CD4-positive, alpha-beta T cell (primary cell): ENCODE data around the gene GLTP. TPM values are rescaled to one million over a fixed set of nuclear protein-coding genes. Genes with fewer than 3 reads are reported as not detected.

Source experiments
- ATAC-seq: fragments of 200-7000 bp; cut with Tn5 transposase; one replicate; pipeline ENCODE4 v1.10.0; 2022; ENCODE audit warnings: mild to moderate bottlenecking; ENCODE audit not compliant: poor library complexity
- CTCF ChIA-PET: fragments of 350-600 bp; sonication (Branson Sonifier 250); formaldehyde crosslinking; loops from one replicate; lab custom pipeline; 2021; ENCODE audit warnings: antibody characterized with exemption, inconsistent platforms; lab: Charles Lee
- POLR2A ChIA-PET: fragments of 350-600 bp; sonication (Branson Sonifier 250); formaldehyde crosslinking; loops from one replicate; lab custom pipeline; 2021; ENCODE audit warnings: antibody characterized with exemption, inconsistent platforms; lab: Charles Lee
- DNase-seq, 14 experiments: peaks; one replicate each; pipeline ENCODE4 v3.0.0-alpha.2; 2013 to 2020; ENCODE audit warnings: mixed read lengths in 2 of 14
- H3K27ac ChIP-seq, 2 donors: one replicate each; pipeline versions ENCODE4 v1.5.1 to v1.7.0; 2013; ENCODE audit warnings: low read length in 2 of 2, low read depth in 1 of 2, mild to moderate bottlenecking in 1 of 2
- H3K27me3 ChIP-seq, 2 experiments: 1 replicate in 1 of 2; 2 replicates in 1 of 2; pipeline versions ENCODE4 v1.6.1 to v1.7.0; 2013; ENCODE audit warnings: low read length in 2 of 2, control low read depth in 1 of 2, mild to moderate bottlenecking in 1 of 2, moderate library complexity in 1 of 2; ENCODE audit not compliant: insufficient read depth in 2 of 2, control insufficient read depth in 1 of 2
- H3K36me3 ChIP-seq: one replicate; pipeline ENCODE4 v1.6.1; 2013; ENCODE audit warnings: low read length, control low read depth; ENCODE audit not compliant: insufficient read depth
- H3K4me1 ChIP-seq: one replicate; pipeline ENCODE4 v1.6.1; 2013; ENCODE audit warnings: low read length, control low read depth; ENCODE audit not compliant: insufficient read depth
- H3K4me3 ChIP-seq: one replicate; pipeline ENCODE4 v1.5.1; 2013; ENCODE audit warnings: mild to moderate bottlenecking, low read length, moderate library complexity
- H3K9me3 ChIP-seq, 2 experiments: 1 replicate in 1 of 2; 2 replicates in 1 of 2; pipeline versions ENCODE4 v1.6.1 to v1.7.0; 2013; ENCODE audit warnings: low read length in 2 of 2, mild to moderate bottlenecking in 2 of 2, control low read depth in 1 of 2, moderate library complexity in 1 of 2; ENCODE audit not compliant: control insufficient read depth in 1 of 2, insufficient read depth in 1 of 2
- H3K27ac Mint-ChIP-seq: one replicate; pipeline ENCODE4 v1.8.0; 2020; ENCODE audit warnings: mixed read lengths
- H3K27me3 Mint-ChIP-seq: one replicate; pipeline ENCODE4 v1.8.0; 2021; ENCODE audit warnings: mixed read lengths
- H3K36me3 Mint-ChIP-seq: one replicate; pipeline ENCODE4 v1.8.0; 2021; ENCODE audit warnings: low read depth, mixed read lengths
- H3K4me1 Mint-ChIP-seq: one replicate; pipeline ENCODE4 v1.8.0; 2021; ENCODE audit warnings: low read depth, mixed read lengths
- H3K4me3 Mint-ChIP-seq: one replicate; pipeline ENCODE4 v1.8.0; 2020; ENCODE audit warnings: mild to moderate bottlenecking, mixed read lengths
- H3K9me3 Mint-ChIP-seq: one replicate; pipeline ENCODE4 v1.8.0; 2020; ENCODE audit warnings: mixed read lengths
- intact Hi-C, 2 experiments: fragments of 100-400 bp; cut with DNase I in 1 of 2; cut with micrococcal nuclease in 1 of 2; formaldehyde crosslinking; loops; one replicate each; pipeline versions ENCODE4 v1.15.1 to v1.9.0; 2023 to 2025; cut with DNase I, micrococcal nuclease
- total RNA-seq, 174 experiments: library from RNA in 2 of 174; stranded (reverse) in 2 of 174; gene quantifications; one replicate each; pipeline ENCODE4 v1.2.3 and lab custom pipeline; 2021 to 2026
- TF ChIP-seq, protein P1 (sequence below): fragments of 200-600 bp; IDR thresholded peaks from one replicate; pipeline ENCODE4 v1.8.0; 2022; ENCODE audit warnings: antibody characterized with exemption, mild to moderate bottlenecking

Gene GLTP
- total RNA-seq, 2 experiments from 2014 or later: 24.8 to 25.2 TPM

DNA sequence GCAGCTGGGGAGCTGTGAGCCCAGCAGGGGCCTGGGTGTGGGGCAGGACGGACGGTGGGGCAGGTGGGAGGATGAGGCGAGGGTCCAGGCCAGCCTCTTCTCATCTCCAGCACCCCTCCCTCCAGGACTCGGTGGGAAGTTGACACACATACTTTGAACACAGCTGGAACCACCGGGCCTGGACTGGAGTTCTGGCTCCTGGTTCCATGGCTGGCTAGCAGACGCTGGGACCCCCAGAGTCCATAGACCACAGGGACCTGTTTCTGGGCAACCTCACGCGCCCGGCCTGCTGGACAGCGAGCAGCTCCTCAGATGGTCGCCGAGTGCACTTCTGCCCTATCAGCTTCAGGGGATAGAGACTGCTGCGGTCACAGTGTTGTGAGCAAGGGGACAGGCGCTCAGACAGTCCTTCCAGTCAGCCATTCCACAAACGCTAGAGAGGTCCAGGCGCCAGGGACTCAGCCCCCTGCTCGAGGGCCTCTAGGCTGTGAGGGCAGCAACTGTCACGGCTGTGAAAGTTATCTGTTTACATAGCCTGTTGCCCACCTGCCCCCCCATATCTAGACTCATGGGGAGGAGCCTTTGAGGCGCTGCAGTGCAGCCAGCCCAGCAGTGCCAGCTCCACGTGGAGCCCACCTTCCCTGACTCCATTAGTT lies 45.0 kb upstream of the GLTP start:
- no peak for ATAC-seq
- no peaks in the 10 kb centered on the region for H3K27me3 ChIP-seq
- H3K4me1 ChIP-seq: no peaks in the 10 kb centered on the region
- POLR2A ChIA-PET: no interaction called here
- peaks cover 24% of the 10 kb centered on the region for H3K36me3 ChIP-seq
- Mint-ChIP-seq H3K27ac (peak overlapping the region; percentile 36), H3K27me3 (no peaks in the 10 kb centered on the region), H3K4me1 (no peaks in the 10 kb centered on the region), H3K36me3 (peaks cover 30% of the 10 kb centered on the region), H3K4me3 (no peak overlapping the region), H3K9me3 (no peaks in the 10 kb centered on the region)
- CTCF ChIA-PET: no interaction called here
- intact Hi-C loops: no loop called here
- TF ChIP-seq, protein P1, sequence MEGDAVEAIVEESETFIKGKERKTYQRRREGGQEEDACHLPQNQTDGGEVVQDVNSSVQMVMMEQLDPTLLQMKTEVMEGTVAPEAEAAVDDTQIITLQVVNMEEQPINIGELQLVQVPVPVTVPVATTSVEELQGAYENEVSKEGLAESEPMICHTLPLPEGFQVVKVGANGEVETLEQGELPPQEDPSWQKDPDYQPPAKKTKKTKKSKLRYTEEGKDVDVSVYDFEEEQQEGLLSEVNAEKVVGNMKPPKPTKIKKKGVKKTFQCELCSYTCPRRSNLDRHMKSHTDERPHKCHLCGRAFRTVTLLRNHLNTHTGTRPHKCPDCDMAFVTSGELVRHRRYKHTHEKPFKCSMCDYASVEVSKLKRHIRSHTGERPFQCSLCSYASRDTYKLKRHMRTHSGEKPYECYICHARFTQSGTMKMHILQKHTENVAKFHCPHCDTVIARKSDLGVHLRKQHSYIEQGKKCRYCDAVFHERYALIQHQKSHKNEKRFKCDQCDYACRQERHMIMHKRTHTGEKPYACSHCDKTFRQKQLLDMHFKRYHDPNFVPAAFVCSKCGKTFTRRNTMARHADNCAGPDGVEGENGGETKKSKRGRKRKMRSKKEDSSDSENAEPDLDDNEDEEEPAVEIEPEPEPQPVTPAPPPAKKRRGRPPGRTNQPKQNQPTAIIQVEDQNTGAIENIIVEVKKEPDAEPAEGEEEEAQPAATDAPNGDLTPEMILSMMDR: no peak
- no peak overlapping the region for H3K27ac ChIP-seq
- no peak for DNase-seq
- no peak overlapping the region for H3K4me3 ChIP-seq
- H3K9me3 ChIP-seq: no peaks in the 10 kb centered on the region

GRCh38 chr12:109923481-109924245 lies 43.3 kb upstream of the GLTP start:
- H3K27me3 Mint-ChIP-seq: no peaks in the 10 kb centered on the region
- POLR2A ChIA-PET: interaction anchor here (0.6 kb wide), 1 partner anchor 22 kb away, joined by 3 read pairs; no protein-coding TSS in a partner anchor
- CTCF ChIA-PET: no interaction called here
- Histone ChIP-seq H3K27ac (no peak overlapping the region), H3K9me3 (no peaks in the 10 kb centered on the region), H3K4me1 (no peaks in the 10 kb centered on the region), H3K36me3 (peaks cover 35% of the 10 kb centered on the region), H3K4me3 (no peak overlapping the region), H3K27me3 (no peaks in the 10 kb centered on the region)
- no peak for ATAC-seq
- no peak overlapping the region for H3K4me3 Mint-ChIP-seq
- H3K27ac Mint-ChIP-seq: no peak overlapping the region
- H3K9me3 Mint-ChIP-seq: no peaks in the 10 kb centered on the region
- intact Hi-C loops: no loop called here
- H3K36me3 Mint-ChIP-seq: peaks cover 35% of the 10 kb centered on the region
- no peaks in the 10 kb centered on the region for H3K4me1 Mint-ChIP-seq
- TF ChIP-seq, protein P1: no peak
- DNase-seq: no peak

- no peak overlapping the region for H3K27ac ChIP-seq
- no peak overlapping the region for H3K27ac Mint-ChIP-seq
These were observed 42.7 kb upstream of the GLTP start for GRCh38 chr12:109923038-109923437.

More at GRCh38 chr12:109923038-109923437, 42.7 kb upstream of the GLTP start:
- H3K4me1 Mint-ChIP-seq: no peaks in the 10 kb centered on the region
- no peaks in the 10 kb centered on the region for H3K9me3 Mint-ChIP-seq
- CTCF ChIA-PET: no interaction called here
- H3K36me3 ChIP-seq: peaks cover 39% of the 10 kb centered on the region
- intact Hi-C loops: no loop called here
- H3K36me3 Mint-ChIP-seq: peaks cover 38% of the 10 kb centered on the region
- no peak overlapping the region for H3K4me3 ChIP-seq
- ATAC-seq (no peak), DNase-seq (no peak)
- no peaks in the 10 kb centered on the region for H3K27me3 Mint-ChIP-seq
- no peaks in the 10 kb centered on the region for H3K9me3 ChIP-seq
- TF ChIP-seq, protein P1: no peak
- no peak overlapping the region for H3K4me3 Mint-ChIP-seq
- no peaks in the 10 kb centered on the region for H3K27me3 ChIP-seq
- no peaks in the 10 kb centered on the region for H3K4me1 ChIP-seq
- POLR2A ChIA-PET: interaction anchor here (0.6 kb wide), 1 partner anchor 22 kb away, joined by 3 read pairs; no protein-coding TSS in a partner anchor
